CD4-positive, alpha-beta T cell (primary cell): Measurements from ENCODE around the gene IL17B. TPM values are rescaled to one million over a fixed set of nuclear protein-coding genes. Genes with fewer than 3 reads are reported as not detected.
"Not testable (repeated sequence)": the region's sequence is repeated elsewhere in the genome, so short reads cannot be mapped to it uniquely, and the experiment has no call there.

Experiments used
- ATAC-seq: fragments of 200-7000 bp; cut with Tn5 transposase; one replicate; pipeline ENCODE4 v1.10.0; 2022; ENCODE audit warnings: mild to moderate bottlenecking; ENCODE audit not compliant: poor library complexity
- CTCF ChIA-PET: fragments of 350-600 bp; sonication (Branson Sonifier 250); formaldehyde crosslinking; loops from one replicate; lab custom pipeline; 2021; ENCODE audit warnings: antibody characterized with exemption, inconsistent platforms; lab: Charles Lee
- POLR2A ChIA-PET: fragments of 350-600 bp; sonication (Branson Sonifier 250); formaldehyde crosslinking; loops from one replicate; lab custom pipeline; 2021; ENCODE audit warnings: antibody characterized with exemption, inconsistent platforms; lab: Charles Lee
- DNase-seq, 14 experiments: peaks; one replicate each; pipeline ENCODE4 v3.0.0-alpha.2; 2013 to 2020; ENCODE audit warnings: mixed read lengths in 2 of 14
- H3K27ac ChIP-seq, 2 donors: one replicate each; pipeline versions ENCODE4 v1.5.1 to v1.7.0; 2013; ENCODE audit warnings: low read length in 2 of 2, low read depth in 1 of 2, mild to moderate bottlenecking in 1 of 2
- H3K27me3 ChIP-seq, 2 experiments: 1 replicate in 1 of 2; 2 replicates in 1 of 2; pipeline versions ENCODE4 v1.6.1 to v1.7.0; 2013; ENCODE audit warnings: low read length in 2 of 2, control low read depth in 1 of 2, mild to moderate bottlenecking in 1 of 2, moderate library complexity in 1 of 2; ENCODE audit not compliant: insufficient read depth in 2 of 2, control insufficient read depth in 1 of 2
- H3K36me3 ChIP-seq: one replicate; pipeline ENCODE4 v1.6.1; 2013; ENCODE audit warnings: low read length, control low read depth; ENCODE audit not compliant: insufficient read depth
- H3K4me1 ChIP-seq: one replicate; pipeline ENCODE4 v1.6.1; 2013; ENCODE audit warnings: low read length, control low read depth; ENCODE audit not compliant: insufficient read depth
- H3K4me3 ChIP-seq: one replicate; pipeline ENCODE4 v1.5.1; 2013; ENCODE audit warnings: mild to moderate bottlenecking, low read length, moderate library complexity
- H3K9me3 ChIP-seq, 2 experiments: 1 replicate in 1 of 2; 2 replicates in 1 of 2; pipeline versions ENCODE4 v1.6.1 to v1.7.0; 2013; ENCODE audit warnings: low read length in 2 of 2, mild to moderate bottlenecking in 2 of 2, control low read depth in 1 of 2, moderate library complexity in 1 of 2; ENCODE audit not compliant: control insufficient read depth in 1 of 2, insufficient read depth in 1 of 2
- H3K27ac Mint-ChIP-seq: one replicate; pipeline ENCODE4 v1.8.0; 2020; ENCODE audit warnings: mixed read lengths
- H3K27me3 Mint-ChIP-seq: one replicate; pipeline ENCODE4 v1.8.0; 2021; ENCODE audit warnings: mixed read lengths
- H3K36me3 Mint-ChIP-seq: one replicate; pipeline ENCODE4 v1.8.0; 2021; ENCODE audit warnings: low read depth, mixed read lengths
- H3K4me1 Mint-ChIP-seq: one replicate; pipeline ENCODE4 v1.8.0; 2021; ENCODE audit warnings: low read depth, mixed read lengths
- H3K4me3 Mint-ChIP-seq: one replicate; pipeline ENCODE4 v1.8.0; 2020; ENCODE audit warnings: mild to moderate bottlenecking, mixed read lengths
- H3K9me3 Mint-ChIP-seq: one replicate; pipeline ENCODE4 v1.8.0; 2020; ENCODE audit warnings: mixed read lengths
- CTCF ChIP-seq: fragments of 200-600 bp; IDR thresholded peaks from one replicate; pipeline ENCODE4 v1.8.0; 2022; ENCODE audit warnings: antibody characterized with exemption, mild to moderate bottlenecking
- intact Hi-C, 2 experiments: fragments of 100-400 bp; cut with DNase I in 1 of 2; cut with micrococcal nuclease in 1 of 2; formaldehyde crosslinking; loops; one replicate each; pipeline versions ENCODE4 v1.15.1 to v1.9.0; 2023 to 2025; cut with DNase I, micrococcal nuclease
- total RNA-seq, 174 experiments: library from RNA in 2 of 174; stranded (reverse) in 2 of 174; gene quantifications; one replicate each; pipeline ENCODE4 v1.2.3 and lab custom pipeline; 2021 to 2026

IL17B gene
- total RNA-seq, 2 experiments from 2014 or later: not detected

- Mint-ChIP-seq H3K4me1 (no peaks in the 10 kb centered on the region), H3K36me3 (no peaks in the 10 kb centered on the region), H3K27ac (no peak overlapping the region), H3K4me3 (no peak overlapping the region), H3K9me3 (no peaks in the 10 kb centered on the region), H3K27me3 (no peaks in the 10 kb centered on the region)
- POLR2A ChIA-PET: no interaction called here
- Histone ChIP-seq H3K4me3 (no peak overlapping the region), H3K27me3 (no peaks in the 10 kb centered on the region), H3K9me3 (no peaks in the 10 kb centered on the region), H3K27ac (no peak overlapping the region), H3K4me1 (no peaks in the 10 kb centered on the region), H3K36me3 (no peaks in the 10 kb centered on the region)
- no peak for DNase-seq
- intact Hi-C loops: no loop called here
- no peak for ATAC-seq
- TF ChIP-seq CTCF: no peak
- CTCF ChIA-PET: no interaction called here
Observed at GRCh38 chr5:149397530-149397929, 18.4 kb upstream of the IL17B start.

DNA sequence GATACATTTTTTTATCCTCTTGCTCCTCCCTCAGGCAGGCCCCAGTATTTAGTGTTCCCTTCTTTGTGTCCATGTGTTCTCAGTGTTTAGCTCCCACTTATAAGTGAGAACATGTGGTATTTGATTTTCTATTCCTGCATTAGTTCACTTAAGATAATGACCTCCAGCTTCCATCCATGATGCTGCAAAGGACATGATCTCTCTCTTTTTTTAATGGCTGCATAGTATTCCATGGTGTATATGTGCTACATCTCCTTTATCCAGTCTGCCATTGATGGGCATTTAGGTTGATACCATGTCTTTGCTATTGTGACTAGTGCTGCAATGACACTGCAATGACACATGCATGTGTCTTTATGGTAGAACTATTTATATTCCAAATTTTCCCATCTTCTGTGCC is 15.9 kb upstream of the IL17B start:
- H3K9me3 ChIP-seq, DNase-seq, H3K4me3 ChIP-seq, H3K27me3 Mint-ChIP-seq, H3K27me3 ChIP-seq, H3K4me1 ChIP-seq, H3K27ac ChIP-seq, H3K4me1 Mint-ChIP-seq, H3K4me3 Mint-ChIP-seq, intact Hi-C loops, H3K9me3 Mint-ChIP-seq, H3K36me3 Mint-ChIP-seq, POLR2A ChIA-PET, H3K27ac Mint-ChIP-seq, H3K36me3 ChIP-seq, ATAC-seq: not testable (repeated sequence)
- CTCF ChIA-PET: interaction anchor here (1.2 kb wide), 1 partner anchor 13 kb away, joined by 3 read pairs; no protein-coding TSS in a partner anchor

GRCh38 chr5:149392718-149393117 is 13.6 kb upstream of the IL17B start:
- DNase-seq (no peak), ATAC-seq (no peak)
- intact Hi-C loops: no loop called here
- no peaks in the 10 kb centered on the region for H3K27me3 Mint-ChIP-seq
- no peak overlapping the region for H3K4me3 ChIP-seq
- POLR2A ChIA-PET: no interaction called here
- no peak overlapping the region for H3K27ac ChIP-seq
- no peaks in the 10 kb centered on the region for H3K27me3 ChIP-seq
- peaks cover 5% of the 10 kb centered on the region for H3K4me1 Mint-ChIP-seq
- no peaks in the 10 kb centered on the region for H3K4me1 ChIP-seq
- CTCF ChIA-PET: no interaction called here
- H3K9me3 ChIP-seq: no peaks in the 10 kb centered on the region
- H3K4me3 Mint-ChIP-seq: no peak overlapping the region
- H3K36me3 Mint-ChIP-seq: no peaks in the 10 kb centered on the region
- H3K27ac Mint-ChIP-seq: no peak overlapping the region
- no peak for TF ChIP-seq CTCF
- H3K36me3 ChIP-seq: no peaks in the 10 kb centered on the region
- no peaks in the 10 kb centered on the region for H3K9me3 Mint-ChIP-seq

GRCh38 chr5:149391524-149391923 is 12.4 kb upstream of the IL17B start:
- intact Hi-C loops: no loop called here
- Histone ChIP-seq H3K4me3 (no peak overlapping the region), H3K27me3 (peaks cover 0 to 2% of the 10 kb centered on the region in 2 experiments), H3K36me3 (no peaks in the 10 kb centered on the region), H3K4me1 (no peaks in the 10 kb centered on the region), H3K27ac (no peak overlapping the region), H3K9me3 (no peaks in the 10 kb centered on the region)
- no peak overlapping the region for H3K4me3 Mint-ChIP-seq
- ATAC-seq: no peak
- peaks cover 5% of the 10 kb centered on the region for H3K4me1 Mint-ChIP-seq
- H3K27ac Mint-ChIP-seq: no peak overlapping the region
- no peaks in the 10 kb centered on the region for H3K27me3 Mint-ChIP-seq
- H3K36me3 Mint-ChIP-seq: no peaks in the 10 kb centered on the region
- TF ChIP-seq CTCF: no peak
- POLR2A ChIA-PET: no interaction called here
- no peaks in the 10 kb centered on the region for H3K9me3 Mint-ChIP-seq
- no peak for DNase-seq
- CTCF ChIA-PET: no interaction called here

- H3K9me3 ChIP-seq, H3K36me3 Mint-ChIP-seq, H3K4me3 ChIP-seq, DNase-seq, H3K4me1 Mint-ChIP-seq, H3K4me1 ChIP-seq, H3K9me3 Mint-ChIP-seq, intact Hi-C loops, ATAC-seq, POLR2A ChIA-PET, H3K27ac Mint-ChIP-seq, H3K27me3 Mint-ChIP-seq, H3K27ac ChIP-seq, H3K27me3 ChIP-seq, CTCF ChIA-PET, H3K4me3 Mint-ChIP-seq, H3K36me3 ChIP-seq: not testable (repeated sequence)
Observed at GRCh38 chr5:149391076-149391475, 12.0 kb upstream of the IL17B start.
